ENCODE measurements around the gene FBXO38.

DNA sequence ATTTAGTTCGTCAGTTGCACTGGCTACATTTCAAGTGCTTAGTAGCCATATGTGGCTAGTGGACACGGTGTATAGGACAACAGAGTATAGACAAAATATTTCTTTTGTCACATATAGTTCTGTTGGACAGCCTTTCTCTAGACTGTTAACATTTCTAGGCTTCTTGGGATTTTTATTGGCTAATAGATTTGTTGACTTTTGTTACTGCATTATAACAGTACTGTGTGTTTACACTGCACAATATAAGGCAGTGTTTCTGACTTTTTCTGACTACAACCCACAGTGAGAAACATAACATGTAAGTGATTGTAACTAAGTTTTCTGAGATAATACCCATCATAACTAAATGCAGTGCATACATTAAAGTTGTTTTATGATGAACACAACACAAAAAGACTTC lies 11.3 kb downstream of the FBXO38 start:
- TF ChIP-seq, protein P1, sequence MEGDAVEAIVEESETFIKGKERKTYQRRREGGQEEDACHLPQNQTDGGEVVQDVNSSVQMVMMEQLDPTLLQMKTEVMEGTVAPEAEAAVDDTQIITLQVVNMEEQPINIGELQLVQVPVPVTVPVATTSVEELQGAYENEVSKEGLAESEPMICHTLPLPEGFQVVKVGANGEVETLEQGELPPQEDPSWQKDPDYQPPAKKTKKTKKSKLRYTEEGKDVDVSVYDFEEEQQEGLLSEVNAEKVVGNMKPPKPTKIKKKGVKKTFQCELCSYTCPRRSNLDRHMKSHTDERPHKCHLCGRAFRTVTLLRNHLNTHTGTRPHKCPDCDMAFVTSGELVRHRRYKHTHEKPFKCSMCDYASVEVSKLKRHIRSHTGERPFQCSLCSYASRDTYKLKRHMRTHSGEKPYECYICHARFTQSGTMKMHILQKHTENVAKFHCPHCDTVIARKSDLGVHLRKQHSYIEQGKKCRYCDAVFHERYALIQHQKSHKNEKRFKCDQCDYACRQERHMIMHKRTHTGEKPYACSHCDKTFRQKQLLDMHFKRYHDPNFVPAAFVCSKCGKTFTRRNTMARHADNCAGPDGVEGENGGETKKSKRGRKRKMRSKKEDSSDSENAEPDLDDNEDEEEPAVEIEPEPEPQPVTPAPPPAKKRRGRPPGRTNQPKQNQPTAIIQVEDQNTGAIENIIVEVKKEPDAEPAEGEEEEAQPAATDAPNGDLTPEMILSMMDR (IDR thresholded peaks at IDR 0.05) = no peak
- TF ChIP-seq SIN3A (IDR thresholded peaks at IDR 0.05; ENCODE audit: borderline replicate concordance, insufficient read depth, low read depth, low read length) (no peak), TCF7L2 (IDR thresholded peaks at IDR 0.05; ENCODE audit: low read depth, low read length) (no peak)

Data from Panc1 (cell line).